Spleen (tissue), 7 donors: Measurements from ENCODE around the gene WBP1L.

ENCODE experiments used
- CTCF ChIP-seq, 11 experiments: fragments of 200-600 bp in 7 of 11; fragments of 450-650 bp in 4 of 11; sonication (generic) in 4 of 11; IDR thresholded peaks in 8 of 11; conservative IDR thresholded peaks in 3 of 11; 1 replicate in 7 of 11; 2 replicates in 4 of 11; pipeline versions ENCODE4 v1.4.0 to v1.8.0; 2016 to 2021; ENCODE audit warnings: antibody characterized with exemption in 11 of 11, inconsistent platforms in 4 of 11, mild to moderate bottlenecking in 1 of 11
- POLR2A ChIP-seq, 3 donors: fragments of 450-650 bp; IDR thresholded peaks; one replicate each; pipeline ENCODE4 v1.5.1; 2017; ENCODE audit warnings: antibody characterized with exemption in 3 of 3, mild to moderate bottlenecking in 1 of 3
- POLR2AphosphoS5 ChIP-seq, 3 donors: sonication (generic); formaldehyde crosslinking; IDR thresholded peaks; one replicate each; pipeline ENCODE4 v1.5.1; 2017; ENCODE audit warnings: antibody characterized with exemption in 3 of 3
- donor health status: DM: no; HTN: no; CAD: no; lungs with moderate emphysema.
- donor health status: DM: no; HTN: no; CAD: no.
- donor health status: DM: no; HTN: no; CAD: no.

- no peak for TF ChIP-seq CTCF (IDR thresholded peaks at IDR 0.05 in 8 of 11, conservative IDR thresholded peaks at IDR 0.05 in 3 of 11)
- no peak for TF ChIP-seq POLR2A (IDR thresholded peaks at IDR 0.05)
- TF ChIP-seq POLR2AphosphoS5 (IDR thresholded peaks at IDR 0.05): no peak
Observed at GRCh38 chr10:102775201-102775934, 31.6 kb downstream of the WBP1L start.
